ENCODE measurements around the gene HNF4A.

The HNF4A gene

GRCh38 chr20:44401770-44402390, 46.4 kb downstream of the HNF4A start:
- in situ Hi-C loops (cut with MboI; ENCODE audit: low pct_unique_long_range_greater_than_20kb, low sequenced_read_pairs): no loop called here
- DNase-seq: no peak

GRCh38 chr20:44402391-44403193, 47.1 kb downstream of the HNF4A start:
- in situ Hi-C loops (cut with MboI; ENCODE audit: low pct_unique_long_range_greater_than_20kb, low sequenced_read_pairs): no loop called here
- DNase-seq: no peak

- DNase-seq: no peak
- in situ Hi-C loops (cut with MboI; ENCODE audit: low pct_unique_long_range_greater_than_20kb, low sequenced_read_pairs): no loop called here
Measured at GRCh38 chr20:44403194-44404112, 48.0 kb downstream of the HNF4A start.

DNA sequence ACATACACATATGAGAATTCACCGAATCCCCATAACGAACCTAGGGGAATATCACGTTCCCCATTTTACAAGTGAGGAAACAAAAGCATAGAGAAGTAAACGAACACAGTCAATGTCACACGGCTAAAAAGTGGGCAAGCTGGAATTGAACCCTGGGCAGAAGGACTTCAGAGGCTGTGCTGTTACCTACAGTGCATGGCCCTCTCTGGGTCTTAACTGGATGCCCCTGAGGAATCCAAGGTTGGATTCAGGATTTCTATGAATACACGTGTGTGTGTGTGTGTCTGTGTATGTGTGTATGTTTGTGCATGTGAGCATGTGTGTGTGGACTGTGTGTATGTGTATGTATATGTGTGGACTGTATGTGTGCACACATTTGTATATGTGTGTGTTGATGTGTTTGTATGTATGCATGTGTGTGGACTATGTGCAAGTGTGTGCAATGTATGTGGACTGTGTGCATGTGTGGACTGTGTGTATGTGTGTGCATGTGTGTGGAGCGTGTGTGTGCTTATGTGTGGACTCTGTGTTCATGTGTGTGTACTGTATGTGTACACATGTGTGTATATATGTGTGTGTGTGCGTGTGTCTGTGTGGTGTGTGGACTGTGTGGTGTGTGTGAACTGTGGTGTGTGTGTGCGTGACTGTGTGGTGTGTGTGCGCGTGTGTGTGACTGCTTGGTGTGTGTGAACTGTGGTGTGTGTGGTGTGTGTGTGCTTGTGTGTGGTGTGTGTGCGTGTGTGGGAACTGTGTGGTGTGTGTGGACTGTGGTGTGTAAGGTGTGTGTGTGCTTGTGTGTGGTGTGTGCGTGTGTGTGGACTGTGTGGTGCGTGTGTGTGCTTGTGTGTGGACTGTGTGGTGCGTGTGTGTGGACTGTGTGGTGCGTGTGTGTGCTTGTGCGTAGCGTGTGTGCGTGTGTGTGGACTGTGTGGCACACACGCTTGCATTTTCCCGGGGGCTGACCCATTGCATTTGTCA, 49.0 kb downstream of the HNF4A start:
- in situ Hi-C loops (cut with MboI; ENCODE audit: low pct_unique_long_range_greater_than_20kb, low sequenced_read_pairs): no loop called here
- no peak for DNase-seq

- DNase-seq: no peak
- in situ Hi-C loops (cut with MboI; ENCODE audit: low pct_unique_long_range_greater_than_20kb, low sequenced_read_pairs): no loop called here
Measured at GRCh38 chr20:44405257-44405656, 49.8 kb downstream of the HNF4A start.

DNA sequence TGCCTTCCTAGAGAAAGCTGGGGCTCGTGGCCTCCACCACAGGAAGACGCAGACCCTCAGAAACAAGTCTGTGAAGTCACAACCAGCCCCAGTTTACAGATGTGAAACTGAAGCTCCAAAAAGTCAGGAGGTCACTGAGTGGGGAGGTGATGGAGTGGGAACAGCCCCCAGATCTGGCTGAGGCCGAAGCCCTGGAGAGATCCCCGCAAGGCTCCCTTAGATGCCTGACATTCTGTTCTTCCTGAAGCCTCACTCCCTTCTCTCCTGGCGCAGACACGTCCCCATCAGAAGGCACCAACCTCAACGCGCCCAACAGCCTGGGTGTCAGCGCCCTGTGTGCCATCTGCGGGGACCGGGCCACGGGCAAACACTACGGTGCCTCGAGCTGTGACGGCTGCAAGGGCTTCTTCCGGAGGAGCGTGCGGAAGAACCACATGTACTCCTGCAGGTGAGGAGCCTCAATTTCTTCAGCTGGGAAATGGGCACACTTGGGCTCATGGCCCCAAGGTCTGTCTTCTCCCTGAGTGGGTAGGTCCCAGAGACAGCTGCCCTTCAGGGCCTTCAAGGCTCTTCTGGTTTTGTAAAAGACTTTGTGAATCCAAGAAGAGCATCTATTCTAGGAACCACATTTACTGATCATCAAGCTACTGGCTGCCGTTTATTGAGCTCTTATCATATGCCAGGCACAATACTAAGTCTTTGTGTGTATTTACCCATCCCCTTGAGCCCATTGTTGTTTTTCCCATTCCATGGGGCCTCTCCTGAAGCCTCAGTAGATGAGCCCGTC, 50.5 kb downstream of the HNF4A start:
- in situ Hi-C loops (cut with MboI; ENCODE audit: low pct_unique_long_range_greater_than_20kb, low sequenced_read_pairs): no loop called here
- DNase-seq: no peak

- in situ Hi-C loops (cut with MboI; ENCODE audit: low pct_unique_long_range_greater_than_20kb, low sequenced_read_pairs): no loop called here
- DNase-seq: no peak
Measured at GRCh38 chr20:44406572-44407137, 51.2 kb downstream of the HNF4A start.

- in situ Hi-C loops (cut with MboI; ENCODE audit: low pct_unique_long_range_greater_than_20kb, low sequenced_read_pairs): no loop called here
- no peak for DNase-seq
Measured at GRCh38 chr20:44407402-44408184, 52.1 kb downstream of the HNF4A start.

- no peak for DNase-seq
- in situ Hi-C loops (cut with MboI; ENCODE audit: low pct_unique_long_range_greater_than_20kb, low sequenced_read_pairs): no loop called here
Measured at GRCh38 chr20:44409132-44409600, 53.7 kb downstream of the HNF4A start.

- in situ Hi-C loops (cut with MboI; ENCODE audit: low pct_unique_long_range_greater_than_20kb, low sequenced_read_pairs): no loop called here
- DNase-seq: no peak
Measured at GRCh38 chr20:44410583-44411019, 55.1 kb downstream of the HNF4A start.

DNA sequence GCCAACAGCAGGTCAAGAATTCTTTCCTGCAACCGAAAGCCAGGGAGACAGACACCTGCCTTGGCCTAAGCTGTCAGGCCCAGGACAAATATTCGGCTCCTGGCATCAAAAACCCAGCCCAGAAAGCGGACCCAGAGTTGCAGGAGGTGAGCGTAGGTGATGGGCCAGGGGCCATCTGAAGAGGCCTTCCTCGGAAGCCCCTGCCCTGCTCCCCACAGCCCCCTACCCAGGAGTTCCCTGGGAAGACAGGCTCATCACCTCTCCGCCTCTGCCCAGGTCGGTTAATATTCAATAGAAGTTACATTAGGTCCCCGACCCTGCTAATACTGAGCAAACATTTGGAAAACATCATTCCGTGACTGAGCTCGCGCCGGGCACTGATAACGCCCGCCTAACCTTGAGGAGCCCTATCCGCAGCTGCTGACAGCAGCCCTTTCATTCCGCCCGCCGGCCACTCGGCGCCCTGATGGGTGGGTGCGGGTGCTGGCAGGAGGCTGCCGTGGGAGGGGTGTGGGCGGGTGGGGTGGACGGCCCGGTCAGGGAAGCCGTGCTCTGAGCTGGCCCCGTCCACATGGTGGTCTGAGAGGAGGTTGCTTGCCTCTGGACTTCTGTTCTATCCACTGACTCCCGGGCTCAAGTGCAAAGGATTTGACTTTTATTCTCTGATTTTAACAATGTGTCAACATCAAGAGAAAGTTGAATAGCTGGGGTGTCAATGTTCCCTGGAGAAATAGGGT, 55.7 kb downstream of the HNF4A start:
- no peak for DNase-seq

GRCh38 chr20:44411757-44412401, 56.4 kb downstream of the HNF4A start:
- in situ Hi-C loops (cut with MboI; ENCODE audit: low pct_unique_long_range_greater_than_20kb, low sequenced_read_pairs): no loop called here
- no peak for DNase-seq

More for the DNA sequence above, 55.7 kb downstream of the HNF4A start:
- in situ Hi-C loops (cut with MboI; ENCODE audit: low pct_unique_long_range_greater_than_20kb, low sequenced_read_pairs): no loop called here

GRCh38 chr20:44412402-44413144, 57.1 kb downstream of the HNF4A start:
- no peak for DNase-seq
- in situ Hi-C loops (cut with MboI; ENCODE audit: low pct_unique_long_range_greater_than_20kb, low sequenced_read_pairs): no loop called here

- DNase-seq: no peak
- in situ Hi-C loops (cut with MboI; ENCODE audit: low pct_unique_long_range_greater_than_20kb, low sequenced_read_pairs): no loop called here
Measured at GRCh38 chr20:44413575-44414345, 58.3 kb downstream of the HNF4A start.
